Epithelial cell of esophagus (primary cell): Measurements from ENCODE around the gene NOTCH2.

Source experiments
- DNase-seq: peaks from one replicate; pipeline ENCODE4 v3.0.0; 2010; ENCODE audit warnings: low read depth
- H3K4me3 ChIP-seq: 2 replicates; pipeline ENCODE4 v1.5.1; 2011; ENCODE audit warnings: mild to moderate bottlenecking, low read length, control low read depth
- TF ChIP-seq, protein P1 (sequence below): IDR thresholded peaks from 2 replicates; pipeline ENCODE4 v1.5.1; 2011; ENCODE audit warnings: low read depth, mild to moderate bottlenecking, low read length, control low read depth, inconsistent platforms; ENCODE audit not compliant: insufficient read depth; ENCODE audit errors: missing control alignments

The NOTCH2 gene

DNA sequence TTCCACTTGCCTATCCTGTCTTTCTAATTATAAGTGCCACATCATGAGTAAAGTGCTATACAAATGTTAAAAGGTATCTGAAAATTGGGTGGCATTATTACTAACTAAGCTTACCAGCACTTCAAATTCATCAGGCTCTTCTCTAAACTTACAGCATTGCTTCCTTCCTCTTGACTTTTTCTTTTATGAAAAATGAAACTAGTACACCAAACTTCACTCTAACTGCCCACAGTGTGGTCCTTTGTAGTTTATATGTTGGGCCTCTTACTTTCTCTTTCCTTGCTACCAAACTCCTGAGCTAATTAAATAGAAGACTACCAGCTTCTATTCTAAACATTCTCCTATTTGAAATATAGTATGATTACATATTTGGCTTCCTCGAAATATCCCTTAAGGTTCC is 81.8 kb downstream of the NOTCH2 start:
- no peak overlapping the region for H3K4me3 ChIP-seq
- TF ChIP-seq, protein P1, sequence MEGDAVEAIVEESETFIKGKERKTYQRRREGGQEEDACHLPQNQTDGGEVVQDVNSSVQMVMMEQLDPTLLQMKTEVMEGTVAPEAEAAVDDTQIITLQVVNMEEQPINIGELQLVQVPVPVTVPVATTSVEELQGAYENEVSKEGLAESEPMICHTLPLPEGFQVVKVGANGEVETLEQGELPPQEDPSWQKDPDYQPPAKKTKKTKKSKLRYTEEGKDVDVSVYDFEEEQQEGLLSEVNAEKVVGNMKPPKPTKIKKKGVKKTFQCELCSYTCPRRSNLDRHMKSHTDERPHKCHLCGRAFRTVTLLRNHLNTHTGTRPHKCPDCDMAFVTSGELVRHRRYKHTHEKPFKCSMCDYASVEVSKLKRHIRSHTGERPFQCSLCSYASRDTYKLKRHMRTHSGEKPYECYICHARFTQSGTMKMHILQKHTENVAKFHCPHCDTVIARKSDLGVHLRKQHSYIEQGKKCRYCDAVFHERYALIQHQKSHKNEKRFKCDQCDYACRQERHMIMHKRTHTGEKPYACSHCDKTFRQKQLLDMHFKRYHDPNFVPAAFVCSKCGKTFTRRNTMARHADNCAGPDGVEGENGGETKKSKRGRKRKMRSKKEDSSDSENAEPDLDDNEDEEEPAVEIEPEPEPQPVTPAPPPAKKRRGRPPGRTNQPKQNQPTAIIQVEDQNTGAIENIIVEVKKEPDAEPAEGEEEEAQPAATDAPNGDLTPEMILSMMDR, result no peak
- no peak for DNase-seq

DNA sequence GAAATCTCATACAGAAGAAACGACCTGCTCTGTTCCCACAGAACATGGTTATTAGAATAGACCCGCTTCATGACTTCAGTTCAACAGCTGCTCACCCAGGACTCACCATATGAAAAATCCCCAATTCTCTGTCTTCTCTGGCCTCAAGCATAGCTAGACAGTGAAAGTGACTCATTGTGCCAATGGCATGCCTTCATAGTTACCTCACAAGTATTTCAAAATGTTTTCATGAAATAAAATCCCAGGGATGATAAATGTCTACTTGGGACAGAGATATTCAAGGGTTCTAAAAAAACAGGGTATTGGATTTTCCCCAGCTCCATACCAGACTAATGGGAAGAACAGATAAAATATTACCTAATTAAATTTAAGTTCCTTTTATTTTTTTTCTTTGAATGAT is 82.3 kb downstream of the NOTCH2 start:
- DNase-seq, result peak; percentile 95
- TF ChIP-seq, protein P1, result no peak
- H3K4me3 ChIP-seq, result no peak overlapping the region

DNA sequence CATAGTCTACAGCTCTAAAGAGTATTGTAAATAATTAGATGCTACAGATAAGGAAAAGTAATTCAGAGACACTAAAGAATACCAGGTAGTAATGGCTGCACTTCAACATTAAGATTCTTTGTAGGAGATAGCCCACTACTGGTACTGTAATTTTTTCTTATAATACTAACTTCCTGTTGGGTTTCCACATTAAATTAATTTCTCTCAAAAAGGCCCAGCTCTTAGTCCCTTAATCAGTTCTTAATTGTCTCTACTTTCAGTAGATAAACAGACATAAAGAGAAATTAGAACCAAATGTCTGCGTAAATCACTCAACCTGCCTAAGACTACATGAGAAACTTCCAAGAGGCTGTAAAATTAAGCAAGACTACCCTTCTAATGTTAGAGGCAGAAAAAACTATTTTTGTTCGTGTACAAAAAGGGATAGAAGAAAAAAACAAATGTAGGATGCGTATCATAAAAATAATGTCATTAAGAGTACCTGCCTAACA is 83.4 kb downstream of the NOTCH2 start:
- H3K4me3 ChIP-seq, result no peak overlapping the region
- no peak for DNase-seq
- TF ChIP-seq, protein P1, result no peak

DNA sequence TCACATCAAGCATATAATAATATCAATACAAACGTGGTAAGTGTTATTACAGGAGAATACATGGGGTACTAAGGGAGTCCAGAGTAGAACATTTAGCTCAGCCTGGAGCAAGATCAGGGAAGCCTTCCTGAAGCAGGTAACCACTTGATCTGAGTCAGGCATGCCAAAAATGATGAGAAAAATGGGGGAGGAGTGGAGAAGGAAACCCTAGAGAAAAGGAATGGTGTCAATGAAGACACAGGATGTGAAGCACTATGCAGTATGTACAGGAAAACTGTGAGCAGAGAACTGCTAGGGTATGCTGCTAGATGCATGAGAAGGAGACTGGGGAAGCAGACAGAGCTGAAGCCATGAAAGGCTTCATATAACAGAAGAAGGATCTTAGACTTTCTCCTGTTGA is 84.7 kb downstream of the NOTCH2 start:
- peak; percentile 60 for DNase-seq
- no peak overlapping the region for H3K4me3 ChIP-seq
- TF ChIP-seq, protein P1, result no peak

DNA sequence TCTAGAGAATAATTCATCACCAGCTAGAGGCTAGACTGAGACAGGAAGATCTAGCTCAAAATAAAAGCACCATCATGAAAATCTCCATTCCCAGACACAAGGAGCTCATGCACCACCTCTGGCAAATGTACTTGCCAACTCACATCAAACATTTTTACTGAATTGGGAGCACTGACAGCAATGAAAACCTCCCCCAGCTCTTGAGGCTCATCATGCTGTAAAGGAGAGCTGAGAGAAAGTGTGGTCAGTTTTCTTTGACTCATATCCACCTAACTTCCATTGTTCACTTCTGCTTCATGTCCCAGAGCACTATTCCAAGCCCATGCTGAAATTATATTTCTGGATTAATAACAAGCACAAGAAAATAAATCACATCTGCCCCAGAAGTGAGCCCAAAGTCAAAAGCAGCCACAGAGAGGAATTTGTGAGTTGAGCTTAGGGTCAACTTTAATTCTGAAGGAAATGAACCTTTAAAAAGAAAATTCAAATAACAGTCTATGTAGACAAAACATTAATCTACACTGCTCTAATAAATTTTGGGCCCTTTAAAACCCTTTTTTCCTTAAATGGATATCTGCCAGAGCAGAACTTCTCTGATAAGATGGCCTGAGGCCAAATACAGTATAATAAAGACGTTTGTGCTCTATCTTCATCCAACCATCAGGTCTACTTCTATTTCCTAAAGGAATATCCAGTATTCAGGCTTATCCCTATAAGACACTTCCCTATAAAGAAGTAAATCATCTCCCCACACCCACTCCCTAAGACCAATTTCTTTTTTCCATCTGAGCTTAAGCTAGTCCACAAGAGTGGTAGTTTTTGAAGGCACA is 87.3 kb downstream of the NOTCH2 start:
- no peak overlapping the region for H3K4me3 ChIP-seq
- TF ChIP-seq, protein P1, result no peak
- no peak for DNase-seq

DNA sequence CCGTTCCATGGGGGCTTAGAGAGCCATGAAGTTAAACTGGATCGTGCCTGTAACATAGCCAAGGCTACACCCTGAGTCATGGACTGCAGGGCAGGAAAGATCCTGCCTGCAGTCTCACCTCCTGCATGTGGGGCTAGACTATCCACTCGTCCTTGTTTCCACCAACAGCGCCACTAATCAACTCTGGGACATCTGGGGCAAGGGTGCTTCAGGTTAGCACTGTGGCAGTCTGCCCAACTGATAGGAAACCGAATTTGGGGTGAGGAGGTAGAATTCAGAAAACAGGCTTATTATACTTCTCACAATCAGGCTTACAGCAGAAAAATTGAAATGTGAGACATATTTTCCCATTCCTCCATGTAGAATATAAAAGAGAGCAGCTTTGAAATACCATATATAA is 88.0 kb downstream of the NOTCH2 start:
- H3K4me3 ChIP-seq, result no peak overlapping the region
- TF ChIP-seq, protein P1, result no peak

More for the DNA sequence above, 88.0 kb downstream of the NOTCH2 start:
- DNase-seq, result no peak
